HTERT RPE-1 (cell line): ENCODE measurements around the gene RABL6.
"Not testable (repeated sequence)": the region's sequence is repeated elsewhere in the genome, so short reads cannot be mapped to it uniquely, and the experiment has no call there.

ENCODE experiments used
- in situ Hi-C: fragments of 300-500 bp; cut with MboI; formaldehyde crosslinking; loops from 4 replicates; pipeline ENCODE4 v1.14.3; 2020; ENCODE audit warnings: low sequenced_read_pairs

Gene RABL6

GRCh38 chr9:136833381-136834048, 25.8 kb downstream of the RABL6 start:
- in situ Hi-C loops = not testable (repeated sequence)

- in situ Hi-C loops = no loop called here
Measured at GRCh38 chr9:136835162-136835931, 27.6 kb downstream of the RABL6 start.

DNA sequence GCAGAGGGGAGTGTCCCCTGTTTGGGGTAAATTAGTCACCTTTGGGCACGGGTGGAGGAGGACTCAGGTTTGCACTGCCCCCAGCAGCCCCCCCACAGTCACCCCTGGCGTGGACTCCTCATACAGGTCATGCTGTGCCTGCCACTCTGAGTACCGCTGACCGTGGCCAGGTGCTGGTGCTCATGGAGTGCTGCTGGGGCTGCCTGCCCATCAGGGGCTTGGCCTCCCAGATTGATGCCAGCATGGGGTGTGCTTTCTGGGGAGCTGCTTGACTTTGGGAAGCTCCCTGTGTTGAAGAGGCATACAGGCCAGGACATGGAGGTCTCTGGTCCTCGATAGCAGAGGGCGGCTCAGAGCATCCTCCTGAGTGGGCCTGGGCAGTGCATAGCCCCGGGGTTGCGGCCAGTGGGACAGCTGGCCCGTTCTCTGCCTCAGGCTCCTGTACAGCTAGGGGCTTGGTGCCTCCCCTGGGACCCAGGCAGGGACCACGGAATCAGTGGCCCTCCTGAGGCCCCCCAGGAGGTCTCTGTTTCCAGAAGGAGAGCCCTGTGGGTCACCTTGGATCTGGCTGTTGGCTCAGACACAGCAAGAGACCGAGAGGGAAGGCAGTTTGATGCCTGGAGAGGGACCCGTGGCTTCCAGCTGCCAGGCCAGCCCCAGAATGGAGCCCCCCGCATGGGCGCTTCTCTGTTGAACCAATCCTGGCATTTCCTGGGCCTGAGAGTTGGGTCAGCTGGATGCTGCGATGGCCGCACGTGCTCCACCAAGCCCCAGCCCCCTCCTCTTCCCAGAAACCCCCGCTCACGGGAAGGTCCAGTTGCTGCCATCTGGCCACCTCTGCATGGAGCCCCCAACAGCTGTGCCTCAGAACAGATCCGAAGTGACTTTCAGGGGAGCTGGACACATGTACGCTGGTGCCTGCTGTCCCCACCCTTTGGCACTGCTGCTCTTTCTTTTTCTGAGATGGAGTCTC, 28.5 kb downstream of the RABL6 start:
- in situ Hi-C loops = no loop called here

DNA sequence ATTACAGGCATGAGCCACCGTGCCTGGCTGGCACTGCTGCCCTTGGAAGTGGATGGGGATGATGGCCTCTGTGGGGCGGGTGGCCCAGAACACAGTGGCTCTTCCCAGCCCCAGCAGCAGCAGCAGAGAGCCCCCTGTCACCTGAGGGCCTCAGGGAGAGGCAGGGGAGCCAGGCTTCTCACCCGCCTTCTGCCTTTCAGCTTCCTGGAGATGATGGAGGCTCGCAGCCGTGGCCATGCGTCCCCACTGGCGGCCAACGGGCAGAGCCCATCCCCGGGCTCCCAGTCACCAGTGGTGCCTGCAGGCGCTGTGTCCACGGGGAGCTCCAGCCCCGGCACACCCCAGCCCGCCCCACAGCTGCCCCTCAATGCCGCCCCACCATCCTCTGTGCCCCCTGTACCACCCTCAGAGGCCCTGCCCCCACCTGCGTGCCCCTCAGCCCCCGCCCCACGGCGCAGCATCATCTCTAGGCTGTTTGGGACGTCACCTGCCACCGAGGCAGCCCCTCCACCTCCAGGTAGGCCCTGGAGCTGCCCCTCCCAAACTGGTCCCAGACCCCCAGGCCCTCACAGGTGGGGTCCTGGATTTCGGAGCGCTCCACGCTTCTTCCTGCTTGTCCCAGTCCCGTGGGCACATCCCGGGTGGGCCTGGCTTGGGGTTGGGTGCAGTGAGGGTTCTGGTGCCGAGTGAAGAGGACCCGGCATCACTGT, 29.6 kb downstream of the RABL6 start:
- in situ Hi-C loops = no loop called here

DNA sequence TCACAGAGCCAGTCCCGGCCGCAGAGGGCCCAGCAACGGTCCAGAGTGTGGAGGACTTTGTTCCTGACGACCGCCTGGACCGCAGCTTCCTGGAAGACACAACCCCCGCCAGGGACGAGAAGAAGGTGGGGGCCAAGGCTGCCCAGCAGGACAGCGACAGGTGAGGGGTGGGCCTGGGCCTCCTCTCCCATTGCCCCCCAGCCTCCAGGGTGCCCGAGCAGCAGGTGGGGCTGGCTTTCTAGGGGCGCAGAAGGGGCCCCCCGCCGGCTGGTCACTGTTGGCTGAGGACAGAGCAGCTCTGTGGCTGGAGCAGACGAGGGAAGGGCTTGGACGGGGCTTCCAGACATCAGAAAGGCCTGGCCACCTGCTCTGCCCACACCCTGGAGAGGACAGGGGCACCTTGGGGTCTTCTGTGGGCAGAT, 30.1 kb downstream of the RABL6 start:
- in situ Hi-C loops = not testable (repeated sequence)

- in situ Hi-C loops = no loop called here
Measured at GRCh38 chr9:136838314-136839228, 30.8 kb downstream of the RABL6 start.

- in situ Hi-C loops = no loop called here
Measured at GRCh38 chr9:136839229-136840139, 31.7 kb downstream of the RABL6 start.

DNA sequence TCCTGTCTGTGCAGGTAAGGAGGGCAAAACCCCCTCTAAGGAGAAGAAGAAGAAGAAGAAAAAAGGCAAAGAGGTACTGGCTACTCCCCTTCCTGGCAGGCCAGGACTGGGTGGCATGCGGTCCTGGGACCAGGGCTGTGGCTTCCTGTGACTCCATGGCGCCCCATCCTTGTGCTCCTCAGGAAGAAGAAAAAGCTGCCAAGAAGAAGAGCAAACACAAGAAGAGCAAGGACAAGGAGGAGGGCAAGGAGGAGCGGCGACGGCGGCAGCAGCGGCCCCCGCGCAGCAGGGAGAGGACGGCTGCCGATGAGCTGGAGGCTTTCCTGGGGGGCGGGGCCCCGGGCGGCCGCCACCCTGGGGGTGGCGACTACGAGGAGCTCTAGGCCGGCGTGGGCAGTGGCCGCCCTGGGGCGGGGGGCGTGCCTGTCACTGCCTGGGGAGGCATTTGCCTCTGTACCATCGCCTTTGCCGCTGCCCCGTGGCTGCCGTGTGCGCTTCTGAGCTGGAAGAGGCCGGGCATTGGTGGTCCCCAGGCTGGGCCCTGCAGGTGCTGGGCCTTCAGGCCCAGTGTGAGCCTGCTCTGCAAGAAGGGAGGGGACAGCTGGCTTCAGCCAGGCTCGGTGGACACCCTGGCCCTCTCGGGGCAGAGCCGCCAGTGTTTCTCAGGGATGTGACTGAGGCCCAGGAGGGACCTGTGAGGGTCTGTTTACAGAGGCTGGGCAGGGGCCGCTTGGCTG, 32.6 kb downstream of the RABL6 start:
- in situ Hi-C loops = no loop called here

DNA sequence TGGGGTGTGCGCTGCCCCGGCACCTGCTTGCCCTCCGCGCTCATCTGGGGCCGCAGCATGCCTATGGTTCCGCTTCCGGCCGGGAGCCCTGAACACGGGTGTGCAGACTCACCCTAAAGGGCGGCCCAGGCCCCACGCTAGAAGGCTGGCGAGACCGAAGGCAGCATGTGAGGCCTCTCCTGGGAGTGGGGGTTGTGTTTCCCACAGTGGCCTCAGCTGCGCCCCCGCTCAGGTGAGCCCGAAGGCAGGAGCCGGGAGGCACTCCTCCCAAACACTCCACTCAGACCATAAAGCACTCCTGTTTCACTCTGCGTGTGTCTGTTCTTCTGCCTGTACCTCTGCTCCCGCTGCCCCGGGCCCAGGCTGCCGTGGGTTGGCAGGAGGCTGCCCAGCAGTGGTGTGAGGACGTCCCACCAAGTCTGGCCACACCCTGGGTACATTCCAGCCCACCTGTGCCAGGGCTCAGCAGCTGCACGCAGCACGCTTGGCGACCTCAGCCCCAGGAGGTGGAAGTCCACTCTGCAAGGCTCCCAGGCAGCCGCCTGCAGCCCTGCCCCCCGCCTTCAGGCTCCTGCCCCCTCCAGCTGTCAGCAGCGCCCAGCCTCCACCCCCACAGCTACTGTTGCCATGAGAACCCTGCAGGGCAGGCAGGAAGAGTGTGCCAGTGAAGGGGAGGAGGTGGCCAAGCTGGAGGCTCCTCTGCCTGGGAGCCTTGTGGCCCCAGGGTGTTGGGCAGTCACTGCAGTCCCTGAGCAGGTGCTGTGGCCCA, 33.3 kb downstream of the RABL6 start:
- in situ Hi-C loops = no loop called here

DNA sequence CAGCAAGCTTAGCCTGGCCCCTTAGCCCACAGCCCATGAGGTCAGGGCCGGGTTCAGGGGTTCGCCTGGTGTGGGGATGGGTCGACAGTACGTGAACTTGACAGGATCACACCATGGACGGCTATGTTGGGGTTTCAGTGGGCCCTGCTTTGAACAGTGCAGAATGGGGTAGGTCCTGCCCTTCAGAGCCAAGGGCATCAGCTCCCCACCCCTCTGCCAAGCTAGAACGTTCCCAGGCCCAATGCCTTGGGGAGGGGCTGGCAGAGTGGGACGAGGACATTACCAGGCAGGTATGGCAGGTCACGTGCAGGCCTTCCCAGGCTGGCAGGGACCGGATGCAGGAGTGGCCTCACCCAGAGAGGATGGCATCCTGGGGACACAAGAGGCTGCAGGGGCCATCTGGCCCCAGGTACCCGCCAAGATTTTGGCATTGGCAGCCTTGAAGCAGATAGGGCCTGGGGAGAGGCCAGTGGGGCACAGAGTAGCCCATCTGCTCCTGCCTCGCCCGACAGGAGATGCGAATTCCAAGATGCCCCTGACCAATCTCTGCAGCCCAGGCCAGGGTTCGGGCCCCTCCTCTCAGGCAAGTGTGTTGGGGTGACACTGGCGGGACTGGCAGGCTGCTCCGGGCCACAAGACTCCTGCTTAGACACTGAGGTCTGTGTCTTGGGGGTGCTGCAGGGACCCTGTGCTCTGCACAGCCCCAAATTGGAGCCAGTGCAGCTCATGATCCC, 34.1 kb downstream of the RABL6 start:
- in situ Hi-C loops = not testable (repeated sequence)

DNA sequence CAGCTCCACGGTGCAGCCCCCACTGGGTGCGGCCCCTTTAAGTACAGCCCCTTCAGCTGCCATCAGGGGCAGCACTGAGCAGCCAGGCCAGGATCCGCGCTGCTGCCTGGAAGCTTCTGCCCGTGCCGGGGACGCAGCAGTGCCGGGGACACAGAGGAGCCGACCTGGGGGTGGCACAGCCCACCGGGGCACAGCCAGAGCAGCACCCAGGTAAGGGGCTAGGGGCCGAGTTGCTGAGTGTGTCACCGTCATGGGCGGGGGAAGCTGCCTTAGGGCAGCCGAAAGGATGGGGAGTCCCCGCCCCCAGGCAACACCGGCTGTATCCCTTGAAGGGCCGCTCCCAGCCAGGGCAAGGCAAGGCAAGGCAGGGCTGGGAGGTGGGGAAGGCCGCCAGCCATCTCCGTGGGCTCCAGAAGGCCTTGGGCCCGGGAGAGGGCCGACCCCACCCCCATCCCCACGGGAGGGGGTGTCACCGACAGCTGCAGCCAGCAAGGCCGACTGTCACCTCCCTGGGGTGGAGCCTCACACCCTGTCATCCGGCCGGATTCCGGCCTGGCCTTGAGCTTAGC, 34.7 kb downstream of the RABL6 start, which contains the start of gene AJM1:
TSS of gene AJM1 (plus strand) at position 99 of the 569 bp plus-strand sequence. CDS start 1,937 bp downstream, outside the sequence.
- in situ Hi-C loops = not testable (repeated sequence)

DNA sequence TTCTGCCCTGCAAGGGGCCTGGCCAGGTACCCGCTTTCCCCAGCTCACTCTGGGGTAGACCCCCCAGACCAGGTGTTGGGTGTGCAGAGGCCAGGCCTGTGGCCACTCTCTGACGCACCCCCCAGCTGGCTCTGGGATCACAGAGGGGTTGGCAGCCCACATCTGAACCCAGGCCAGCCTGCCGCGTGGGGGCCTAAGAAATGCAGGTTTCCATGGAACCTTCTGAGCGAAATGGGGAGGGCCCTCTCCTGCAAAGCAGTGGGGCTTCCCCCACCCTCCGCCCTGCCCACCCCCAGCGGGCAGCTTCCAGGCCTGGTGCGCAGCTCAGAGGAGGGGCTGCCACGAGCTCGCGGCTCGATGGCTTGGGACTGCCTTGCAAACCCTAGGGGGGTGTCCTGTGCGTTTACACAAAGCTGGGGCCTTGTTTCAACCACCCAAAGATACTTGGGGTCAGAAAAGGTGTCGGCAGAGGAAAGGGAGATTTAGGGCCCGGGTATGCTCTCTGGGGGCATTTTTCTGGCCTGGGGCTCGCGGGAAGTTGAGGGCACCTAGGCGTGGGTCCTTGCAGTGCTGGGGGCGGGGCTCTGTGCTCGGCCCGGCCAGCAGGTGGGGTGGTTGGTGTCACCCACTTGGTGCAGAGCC, 35.5 kb downstream of the RABL6 start:
- in situ Hi-C loops = not testable (repeated sequence)

GRCh38 chr9:136843801-136844740, 36.3 kb downstream of the RABL6 start:
- in situ Hi-C loops = not testable (repeated sequence)

GRCh38 chr9:136844761-136845464, 37.2 kb downstream of the RABL6 start:
- in situ Hi-C loops = no loop called here
